GM19023 (cell line): ENCODE results near the gene NPIPB13.
"Not testable (repeated sequence)": the region's sequence is repeated elsewhere in the genome, so short reads cannot be mapped to it uniquely, and the experiment has no call there.

Source experiments
- ATAC-seq: cut with Tn5 transposase; IDR thresholded peaks from one replicate; pipeline ENCODE4 v1.9.1; 2021; ENCODE audit warnings: mild to moderate bottlenecking, moderate library complexity; ENCODE audit not compliant: unreplicated experiment

The NPIPB13 gene

DNA sequence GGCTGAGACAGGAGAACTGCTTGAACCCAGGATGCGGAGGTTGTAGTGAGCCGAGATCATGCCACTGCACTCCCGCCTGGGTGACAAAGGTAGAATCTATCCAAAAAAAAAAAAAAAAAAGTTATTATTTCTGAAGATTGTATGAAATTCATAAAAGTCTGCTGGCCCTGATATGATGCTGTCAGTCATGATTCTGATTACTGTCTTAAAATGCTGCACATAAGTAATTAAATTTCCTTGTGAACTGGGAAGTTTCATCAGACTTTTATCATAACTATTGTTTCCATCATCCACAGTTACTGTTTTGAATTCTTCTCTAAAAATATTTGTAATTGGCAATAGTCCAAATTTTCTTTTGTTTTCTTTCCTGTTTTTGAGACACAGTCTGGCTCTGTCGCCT, at the start of gene NPIPB13:
Gene NPIPB13, minus strand, starts transcription at position 101 of the 400 bp plus-strand sequence. CDS start 2,906 bp downstream, outside the sequence.
- ATAC-seq: not testable (repeated sequence)

DNA sequence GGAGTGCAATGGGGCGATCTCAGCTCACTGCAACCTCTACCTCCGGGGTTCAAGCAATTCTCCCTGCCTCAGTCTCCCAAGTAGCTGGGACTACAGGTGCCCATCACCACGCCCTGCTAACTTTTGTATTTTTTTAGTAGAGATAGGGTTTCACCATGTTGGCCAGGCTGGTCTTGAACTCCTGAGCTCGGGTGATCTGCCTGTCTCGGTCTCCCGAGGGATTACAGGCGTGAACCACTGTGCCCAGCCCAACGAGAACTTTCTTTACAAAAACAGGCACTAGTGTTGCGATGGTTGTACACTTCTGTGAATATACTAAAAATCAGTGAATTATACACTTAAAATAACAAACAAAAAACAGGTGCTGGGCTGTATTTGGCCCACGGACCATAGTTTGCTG, 34.1 kb upstream of the NPIPB13 start:
- not testable (repeated sequence) for ATAC-seq

DNA sequence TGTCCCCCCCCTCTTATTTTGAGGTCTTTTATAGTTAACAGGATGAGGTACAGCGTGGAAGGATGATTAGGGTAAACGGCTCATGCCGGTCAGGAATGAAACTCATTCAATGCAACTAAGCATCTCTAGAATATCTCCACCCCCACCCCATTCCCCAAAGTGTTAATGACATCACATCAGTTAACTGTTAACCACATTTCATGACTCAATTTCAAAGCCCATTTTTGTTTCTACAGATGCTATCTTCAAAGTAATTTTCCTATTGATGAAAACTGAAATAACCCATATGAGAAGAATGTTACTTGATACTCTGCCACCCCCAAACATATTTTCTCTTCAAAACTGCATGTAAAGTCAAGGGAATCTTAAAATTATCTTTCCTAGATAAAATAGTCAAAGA, 30.2 kb upstream of the NPIPB13 start:
- ATAC-seq: not testable (repeated sequence)

DNA sequence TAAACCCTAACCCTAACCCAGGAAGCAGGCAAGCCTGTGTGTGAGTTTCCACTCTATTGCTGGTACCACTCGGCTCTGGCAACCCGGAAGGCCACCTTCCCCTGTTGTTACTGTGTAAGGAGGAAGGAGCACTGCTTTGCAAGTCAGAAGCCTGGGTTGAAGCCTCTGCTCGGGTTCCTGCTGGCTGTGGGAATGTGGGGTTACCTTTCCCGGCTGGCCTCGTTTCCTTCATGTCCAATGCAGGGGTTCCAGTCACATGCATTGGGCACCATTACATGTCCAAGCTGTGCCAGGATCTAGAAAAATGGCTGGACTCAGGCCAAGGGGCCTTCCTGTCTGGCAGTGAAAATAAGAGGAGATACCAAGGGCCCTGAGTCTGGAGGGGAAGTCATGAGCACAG, 31.2 kb downstream of the NPIPB13 start:
- ATAC-seq: not testable (repeated sequence)

DNA sequence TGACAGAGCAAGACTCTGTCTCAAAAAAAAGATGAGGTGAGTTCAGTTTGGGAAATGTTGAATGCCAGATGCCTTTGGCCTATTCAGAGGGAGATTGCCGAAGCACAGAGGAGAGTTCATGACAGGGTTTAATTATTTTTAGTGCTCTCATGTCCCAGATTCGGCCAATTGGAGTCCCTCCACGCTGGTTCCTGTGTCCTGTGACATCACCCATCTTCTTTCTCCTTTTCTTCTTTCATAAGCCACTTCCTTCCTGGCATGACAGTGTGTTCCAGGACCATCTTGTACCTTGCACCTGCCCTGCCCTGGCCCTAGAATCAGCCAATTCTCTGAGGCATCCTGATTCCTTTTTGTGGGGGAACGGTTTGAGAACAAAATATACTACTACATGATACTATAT, 36.9 kb downstream of the NPIPB13 start:
- not testable (repeated sequence) for ATAC-seq

DNA sequence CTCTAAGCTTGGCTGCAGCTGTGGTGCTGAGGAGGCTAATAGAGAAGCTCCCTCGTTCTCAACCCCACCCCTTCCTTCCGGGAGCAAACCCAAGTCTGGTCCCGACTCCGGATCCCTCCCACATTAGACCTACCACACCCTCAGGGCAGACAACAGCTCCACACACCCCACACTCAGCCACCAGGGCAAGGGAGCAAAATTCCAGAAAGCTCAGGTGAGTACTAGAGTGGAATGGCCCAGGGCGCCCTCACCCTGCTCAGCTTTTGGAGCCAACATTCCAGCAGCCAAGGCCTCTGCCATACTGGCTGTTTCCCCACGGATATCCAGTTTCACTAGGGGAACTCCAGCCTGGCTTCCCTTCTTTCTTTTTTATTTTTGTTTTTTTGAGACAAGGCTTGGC, 39.2 kb downstream of the NPIPB13 start:
- not testable (repeated sequence) for ATAC-seq

DNA sequence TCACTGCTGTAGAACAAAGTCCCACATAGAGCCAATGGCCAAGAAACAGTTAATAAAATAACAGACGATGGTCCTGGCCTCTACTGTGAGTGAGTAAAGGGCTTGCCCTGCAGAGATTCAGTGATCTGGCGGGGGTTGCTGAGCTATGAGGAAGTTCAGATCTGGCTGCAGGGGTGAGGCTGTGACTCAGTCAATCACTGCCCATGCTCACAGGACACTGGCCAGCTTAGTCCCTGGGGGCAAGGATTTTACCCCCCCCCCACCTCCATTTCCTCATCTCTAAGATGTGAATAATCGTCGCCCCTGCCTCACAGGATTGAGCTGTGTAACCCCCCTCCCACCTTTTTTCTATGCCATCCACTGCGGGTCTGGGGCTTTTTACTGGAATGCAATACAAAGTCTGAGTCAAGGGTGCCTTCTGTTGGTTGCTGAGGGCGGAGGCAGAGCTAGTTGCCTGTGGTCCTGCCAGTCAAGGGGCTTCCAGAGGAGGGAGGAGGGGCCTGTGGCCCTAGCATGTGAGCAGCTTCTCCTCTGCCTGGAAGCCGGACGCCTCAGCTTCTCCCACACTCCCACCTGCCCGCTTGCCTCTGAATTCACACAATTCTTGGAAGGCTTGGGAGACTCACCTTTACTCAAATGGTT, 41.1 kb downstream of the NPIPB13 start:
- ATAC-seq: not testable (repeated sequence)

DNA sequence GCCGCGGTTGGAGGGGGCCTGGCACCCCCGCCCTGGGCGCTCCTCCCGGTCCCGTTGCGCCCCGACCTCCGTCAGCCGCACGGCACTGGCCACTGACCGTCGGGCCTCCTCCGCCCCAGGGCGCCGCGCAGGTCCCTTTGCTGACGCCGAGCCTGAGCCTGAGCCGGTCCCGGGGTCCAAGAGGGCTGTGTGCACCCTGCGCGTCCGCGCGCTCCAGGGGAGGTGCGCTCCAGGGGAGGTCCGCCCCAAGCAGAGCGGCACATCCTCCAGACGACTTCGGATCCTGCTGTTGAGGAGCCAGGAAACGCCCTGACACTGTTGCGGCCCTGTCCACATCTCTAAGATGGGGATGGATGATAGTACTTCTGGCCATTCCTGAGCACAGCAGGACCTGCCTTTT, 42.0 kb downstream of the NPIPB13 start:
- not testable (repeated sequence) for ATAC-seq

DNA sequence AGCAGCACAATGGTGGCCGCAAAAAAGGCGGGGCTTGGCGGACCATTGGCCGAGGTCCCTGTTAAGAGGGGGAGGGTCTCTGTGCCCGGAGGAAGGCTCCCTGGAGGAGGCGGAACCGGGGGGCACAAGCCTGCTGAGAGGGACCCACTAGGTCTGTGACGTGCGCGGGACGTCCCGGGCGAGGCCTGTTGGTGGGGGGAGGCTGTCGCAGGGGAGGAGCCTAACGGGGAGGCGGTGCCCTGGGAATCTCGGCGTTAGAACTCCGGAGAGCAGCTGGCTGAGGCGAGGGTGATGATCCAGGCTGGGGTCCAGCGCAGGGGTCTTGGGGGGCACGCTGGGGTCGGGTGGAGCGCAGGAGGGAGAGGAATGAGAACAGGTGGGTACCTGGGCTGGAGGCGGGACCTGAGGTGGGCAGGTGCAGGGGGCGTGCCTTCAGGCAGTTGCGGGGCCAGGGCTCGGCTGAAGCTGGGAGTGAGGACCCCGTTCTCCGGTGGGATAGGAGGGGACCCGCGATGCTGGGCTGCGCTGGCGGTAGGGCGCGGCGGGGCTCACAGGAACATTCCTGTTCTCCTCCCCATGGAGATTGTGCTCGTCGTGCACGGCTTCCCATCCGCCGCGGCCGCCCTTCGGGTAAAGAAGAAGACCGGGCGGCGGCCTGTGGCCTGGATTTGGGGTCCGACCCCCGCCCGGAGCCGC, 42.6 kb downstream of the NPIPB13 start:
- not testable (repeated sequence) for ATAC-seq

DNA sequence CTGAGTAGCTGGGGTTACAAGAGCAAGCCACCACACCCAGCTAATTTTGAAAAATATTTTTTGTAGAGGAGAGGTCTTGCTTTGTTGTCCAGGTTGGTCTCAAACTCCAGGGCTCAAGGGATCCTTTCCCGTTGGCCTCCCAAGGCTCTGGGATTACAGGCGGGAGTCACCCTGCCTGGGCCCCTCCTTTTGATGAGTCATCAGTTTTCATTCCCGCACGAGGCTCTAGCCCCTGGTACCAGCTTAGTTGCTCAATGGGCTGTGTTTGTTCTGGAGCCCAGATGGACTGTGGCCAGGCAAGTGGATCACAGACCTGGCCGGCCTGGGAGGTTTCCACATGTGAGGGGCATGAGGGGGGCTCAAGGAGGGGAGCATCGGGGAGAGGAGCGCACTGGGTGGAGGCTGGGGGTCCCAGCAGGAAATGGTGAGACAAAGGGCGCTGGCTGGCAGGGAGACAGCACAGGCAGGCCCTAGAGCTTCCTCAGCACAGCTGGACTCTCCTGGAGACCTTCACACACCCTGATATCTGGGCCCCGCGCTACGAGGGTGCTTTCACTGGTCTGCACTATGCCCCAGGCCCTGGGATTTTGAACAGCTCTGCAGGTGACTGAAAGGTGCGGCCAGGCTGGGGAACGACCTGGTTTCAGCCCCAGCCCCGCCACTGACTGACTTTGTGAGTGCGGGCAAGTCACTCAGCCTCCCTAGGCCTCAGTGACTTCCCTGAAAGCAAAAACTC, 48.5 kb downstream of the NPIPB13 start:
- ATAC-seq: not testable (repeated sequence)

DNA sequence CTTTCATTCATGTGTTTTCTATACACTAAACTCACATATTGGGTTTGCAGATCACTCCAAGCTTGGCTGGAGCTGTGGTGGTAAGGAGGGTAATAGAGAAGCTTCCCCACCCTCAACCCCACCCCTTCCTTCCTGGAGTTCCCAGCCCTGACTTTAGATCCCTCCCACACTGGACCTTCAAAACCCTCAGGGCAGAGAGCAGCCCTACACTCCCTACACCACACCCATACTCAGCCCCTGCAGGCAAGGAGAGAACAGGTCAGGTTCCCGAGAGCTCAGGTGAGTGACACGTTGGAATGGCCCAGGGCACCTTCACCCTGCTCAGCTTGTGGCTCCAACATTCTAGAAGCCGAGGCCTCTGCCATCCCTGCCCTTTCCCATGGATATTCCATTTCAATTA, 49.2 kb downstream of the NPIPB13 start, which contains the start of gene SULT1A3:
Gene SULT1A3, plus strand, starts transcription at position 207 of the 400 bp plus-strand sequence. CDS start 1,474 bp downstream, outside the sequence.
- not testable (repeated sequence) for ATAC-seq
